Activated CD8-positive, alpha-beta memory T cell treated with anti-CD3 and anti-CD28 coated beads, Interleukin-2, amount 50 U/mL, for 24 hours (primary cell): Measurements from ENCODE around the gene CUBN.
A peak's percentile ranks its signal among the peaks of the same experiment; 100 is the strongest.

Experiments
- DNase-seq: peaks from one replicate; pipeline ENCODE4 v3.0.0-alpha.2; 2020; ENCODE audit errors: extremely low read depth

Gene CUBN

GRCh38 chr10:17041626-17042520 lies 87.7 kb downstream of the CUBN start:
- no peak for DNase-seq

DNA sequence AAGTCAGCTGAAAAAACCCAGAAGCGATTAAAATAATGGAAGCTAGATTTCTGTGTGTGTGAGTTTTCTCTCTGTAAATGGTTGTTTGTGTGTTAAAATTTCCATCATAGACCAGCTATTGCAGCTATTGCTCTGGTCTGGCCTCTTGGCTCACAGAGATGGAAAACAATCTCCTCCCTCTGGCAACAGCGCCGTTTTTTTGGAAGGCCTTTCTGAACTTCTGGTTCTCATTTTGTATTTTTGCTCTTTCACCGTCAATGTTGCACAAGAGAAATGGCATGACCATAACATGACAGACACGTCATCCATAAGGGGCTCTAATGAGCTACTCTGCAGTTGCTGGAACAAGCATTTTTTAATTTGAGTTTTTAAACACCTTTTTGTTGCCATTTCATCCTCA lies 91.0 kb downstream of the CUBN start:
- no peak for DNase-seq

- DNase-seq = no peak
Observed at GRCh38 chr10:17037910-17038309, 91.7 kb downstream of the CUBN start.

DNA sequence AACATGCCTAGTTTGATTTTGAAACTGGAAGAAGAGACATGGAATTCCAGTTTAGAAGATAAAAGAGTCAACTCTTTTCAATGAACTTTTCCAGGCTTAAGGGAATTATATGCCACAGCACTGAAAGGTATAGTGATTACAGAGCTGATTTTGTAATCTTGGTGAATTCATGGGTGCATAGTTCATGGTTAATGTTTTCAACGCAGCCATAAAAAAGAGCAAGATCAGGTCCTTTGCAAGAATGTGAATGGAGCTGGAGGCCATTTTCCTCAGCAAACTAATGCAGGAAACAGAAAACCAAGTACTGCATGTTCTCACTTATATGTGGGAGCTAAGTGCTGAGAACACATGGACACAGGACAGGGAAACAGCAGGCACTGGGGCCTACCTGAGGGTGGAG lies 94.2 kb downstream of the CUBN start:
- no peak for DNase-seq

DNA sequence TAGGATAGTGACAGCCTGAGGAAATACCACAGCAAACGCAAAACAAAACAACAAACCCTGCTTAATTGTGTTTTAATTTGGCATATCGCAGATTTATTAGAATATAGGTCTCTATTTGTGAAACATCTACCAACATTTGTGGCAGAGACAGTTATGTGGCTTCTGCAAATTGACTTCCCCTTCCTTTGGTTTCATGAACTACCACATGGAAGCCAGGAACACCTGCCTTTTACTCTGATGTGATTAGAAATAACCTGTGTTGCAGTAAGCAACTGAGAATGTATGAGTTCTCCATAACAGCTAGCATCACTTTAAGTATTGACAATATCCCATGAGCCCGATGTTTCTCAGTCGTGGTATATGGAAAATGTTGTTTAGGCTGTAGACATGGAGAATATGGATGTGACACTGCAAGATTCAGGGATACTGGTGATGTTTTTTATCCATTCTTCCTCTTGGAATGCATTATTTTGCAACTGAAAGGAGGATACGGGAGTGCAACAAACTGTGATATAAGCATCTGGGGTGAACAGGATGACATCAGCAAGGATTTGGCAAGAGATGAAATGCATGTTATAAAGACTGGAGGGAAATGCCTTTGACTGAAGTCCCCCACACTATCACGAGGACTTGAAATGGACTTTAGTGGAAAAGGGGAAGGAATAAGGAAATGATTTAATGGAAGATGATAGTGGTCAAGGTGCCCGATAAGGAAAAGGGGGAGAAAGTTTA lies 95.9 kb downstream of the CUBN start:
- no peak for DNase-seq

GRCh38 chr10:17031637-17032635 lies 97.7 kb downstream of the CUBN start:
- DNase-seq = no peak

GRCh38 chr10:17029581-17030271 lies 99.9 kb downstream of the CUBN start:
- peak; percentile 77 for DNase-seq

GRCh38 chr10:17029239-17029580 lies 100.4 kb downstream of the CUBN start:
- no peak for DNase-seq

- DNase-seq = no peak
Observed at GRCh38 chr10:17028798-17029197, 100.8 kb downstream of the CUBN start.

GRCh38 chr10:17026686-17027485 lies 102.7 kb downstream of the CUBN start:
- peak; percentile 55 for DNase-seq

DNA sequence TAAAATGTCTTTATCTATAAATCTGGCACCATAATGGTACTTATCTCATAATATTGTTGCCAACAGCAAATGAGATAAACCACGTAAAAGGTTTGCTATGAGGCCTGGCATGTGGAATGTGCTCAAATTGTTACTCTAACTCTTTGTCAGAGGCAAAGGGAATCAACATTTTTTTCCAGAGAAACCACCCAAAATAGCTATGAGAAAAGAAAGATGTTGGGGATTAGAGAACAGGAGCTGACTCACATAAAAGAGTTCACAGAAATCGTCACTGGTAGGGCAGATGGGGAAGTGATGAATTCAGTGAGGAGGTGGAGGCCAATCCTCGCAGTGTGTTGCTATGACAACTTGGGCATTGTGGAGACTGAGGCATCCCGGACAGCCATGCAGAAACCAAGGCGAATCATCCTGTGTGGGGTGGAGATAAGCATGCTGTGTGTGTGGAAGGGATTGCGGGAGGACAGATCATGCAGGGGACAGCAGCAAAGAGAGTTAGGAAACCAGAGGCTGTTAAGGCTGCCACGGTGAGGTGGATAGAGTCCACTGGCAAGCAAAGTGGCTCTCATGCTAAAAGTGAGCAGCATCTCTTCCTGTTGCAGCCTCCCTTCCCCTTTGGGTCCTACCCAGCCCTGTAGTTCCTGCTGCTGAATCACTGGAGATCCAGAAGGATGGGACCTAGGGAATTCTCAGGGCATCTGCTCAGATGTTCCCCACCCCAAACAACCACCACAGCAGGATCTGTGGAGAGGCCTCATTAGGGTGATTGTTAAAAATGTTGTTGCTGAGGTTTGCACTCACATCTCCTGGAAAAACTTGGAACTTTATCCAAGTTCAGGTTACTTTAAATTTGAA lies 103.9 kb downstream of the CUBN start:
- DNase-seq = peak; percentile 56

DNA sequence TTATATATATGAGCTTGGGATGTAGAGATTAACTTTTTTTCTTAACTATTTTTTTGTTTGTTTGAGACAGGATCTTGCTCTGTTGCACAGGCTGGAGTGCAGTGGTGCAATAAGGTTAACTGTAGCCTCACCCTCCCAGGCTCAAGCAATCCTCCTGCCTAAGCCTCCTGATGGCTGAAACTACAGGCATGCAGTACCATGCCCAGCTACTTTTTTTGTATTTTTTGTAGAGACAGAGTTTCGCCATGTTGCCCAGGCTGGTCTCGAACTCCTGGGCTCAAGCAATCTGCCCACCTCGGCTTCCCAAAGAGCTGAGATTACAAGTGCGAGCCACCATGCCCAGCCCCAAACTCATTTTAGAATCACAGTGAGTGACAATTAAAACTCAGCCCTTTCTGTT lies 105.2 kb downstream of the CUBN start:
- no peak for DNase-seq

GRCh38 chr10:17023386-17024298 lies 106.0 kb downstream of the CUBN start:
- DNase-seq = peak; percentile 69

GRCh38 chr10:17022896-17023295 lies 106.7 kb downstream of the CUBN start:
- no peak for DNase-seq

GRCh38 chr10:17022466-17022825 lies 107.2 kb downstream of the CUBN start:
- DNase-seq = no peak

- no peak for DNase-seq
Observed at GRCh38 chr10:17021656-17022465, 107.8 kb downstream of the CUBN start.

GRCh38 chr10:17019696-17020095 lies 109.9 kb downstream of the CUBN start:
- no peak for DNase-seq
